Activated naive CD8-positive, alpha-beta T cell treated with anti-CD3 and anti-CD28 coated beads, Interleukin-2, amount 50 U/mL, for 24 hours (primary cell): ENCODE results near the gene VCAN.

Source experiments
- ATAC-seq: fragments of 150-1000 bp; cut with Tn5 transposase; one replicate; pipeline ENCODE4 v1.10.0; 2021
- DNase-seq: peaks from one replicate; pipeline ENCODE4 v3.0.0; 2021
- H3K27ac Mint-ChIP-seq: one replicate; pipeline ENCODE4 v1.8.0; 2021; ENCODE audit warnings: mild to moderate bottlenecking, mixed read lengths
- H3K27me3 Mint-ChIP-seq: one replicate; pipeline ENCODE4 v1.8.0; 2021; ENCODE audit warnings: mixed read lengths
- H3K36me3 Mint-ChIP-seq: one replicate; pipeline ENCODE4 v1.8.0; 2021; ENCODE audit warnings: low read depth, mixed read lengths
- H3K4me1 Mint-ChIP-seq: one replicate; pipeline ENCODE4 v1.8.0; 2021; ENCODE audit warnings: mixed read lengths
- H3K4me3 Mint-ChIP-seq: one replicate; pipeline ENCODE4 v1.8.0; 2021; ENCODE audit warnings: mild to moderate bottlenecking, moderate library complexity, mixed read lengths
- H3K9me3 Mint-ChIP-seq: one replicate; pipeline ENCODE4 v1.8.0; 2021; ENCODE audit warnings: mixed read lengths

The VCAN gene

DNA sequence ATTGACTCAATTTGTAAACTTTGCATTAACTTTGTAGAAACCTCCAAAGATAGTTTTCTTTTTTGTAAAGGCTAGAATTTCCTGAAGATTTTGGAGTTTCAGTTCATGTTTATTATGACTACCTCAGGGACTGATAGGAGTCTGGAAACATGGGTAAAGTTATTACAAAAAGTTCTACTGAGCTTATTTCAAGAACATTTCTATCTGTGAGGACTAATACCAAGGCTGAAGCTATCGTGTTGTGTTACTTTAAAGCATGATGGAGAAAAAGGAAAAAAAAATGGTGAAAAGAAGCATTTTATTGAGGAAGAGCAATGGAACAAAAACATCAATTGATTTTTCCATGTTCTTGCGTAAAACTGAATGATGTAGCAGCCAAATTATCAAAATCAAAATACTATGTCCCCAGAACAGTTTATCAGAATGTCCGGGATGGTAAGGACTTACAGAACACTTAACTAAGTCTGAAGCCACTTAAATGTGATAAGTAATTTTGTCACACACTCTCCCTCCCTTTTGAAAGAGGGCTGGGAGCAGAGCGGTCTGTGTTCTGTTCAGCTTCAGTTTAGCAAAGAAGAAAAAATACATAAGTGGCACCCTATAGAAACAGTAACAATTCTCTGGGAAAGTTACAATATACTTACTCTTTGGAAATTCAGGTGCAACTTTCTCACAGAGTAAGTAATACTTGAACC is 25.1 kb upstream of the VCAN start:
- Mint-ChIP-seq H3K4me3 (no peak overlapping the region), H3K27ac (no peak overlapping the region), H3K27me3 (peaks cover 8% of the 10 kb centered on the region), H3K9me3 (no peaks in the 10 kb centered on the region), H3K4me1 (no peaks in the 10 kb centered on the region), H3K36me3 (no peaks in the 10 kb centered on the region)
- ATAC-seq (no peak), DNase-seq (no peak)

DNA sequence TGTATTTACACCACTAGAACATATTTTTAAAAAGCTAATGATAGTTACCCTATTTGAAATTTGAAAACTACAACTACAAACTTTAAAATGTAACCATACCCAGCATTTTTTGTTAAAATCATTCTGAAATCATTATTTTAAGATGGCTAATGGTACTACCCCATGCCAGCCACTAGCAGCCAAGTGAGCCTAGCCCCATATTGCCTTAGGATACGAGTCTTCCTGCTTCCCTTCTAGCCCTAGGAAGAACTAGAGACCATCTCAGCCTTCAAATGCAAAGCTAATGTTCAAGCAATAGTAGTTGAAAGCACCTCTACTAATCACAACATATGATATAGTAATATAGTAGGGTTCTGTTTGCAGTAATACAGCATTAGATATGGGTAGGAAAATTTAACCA is 24.0 kb upstream of the VCAN start:
- Mint-ChIP-seq H3K36me3 (no peaks in the 10 kb centered on the region), H3K4me1 (no peaks in the 10 kb centered on the region), H3K27ac (no peak overlapping the region), H3K27me3 (peaks cover 8% of the 10 kb centered on the region), H3K4me3 (no peak overlapping the region), H3K9me3 (peaks cover 2% of the 10 kb centered on the region)
- ATAC-seq, result no peak
- DNase-seq, result no peak

DNA sequence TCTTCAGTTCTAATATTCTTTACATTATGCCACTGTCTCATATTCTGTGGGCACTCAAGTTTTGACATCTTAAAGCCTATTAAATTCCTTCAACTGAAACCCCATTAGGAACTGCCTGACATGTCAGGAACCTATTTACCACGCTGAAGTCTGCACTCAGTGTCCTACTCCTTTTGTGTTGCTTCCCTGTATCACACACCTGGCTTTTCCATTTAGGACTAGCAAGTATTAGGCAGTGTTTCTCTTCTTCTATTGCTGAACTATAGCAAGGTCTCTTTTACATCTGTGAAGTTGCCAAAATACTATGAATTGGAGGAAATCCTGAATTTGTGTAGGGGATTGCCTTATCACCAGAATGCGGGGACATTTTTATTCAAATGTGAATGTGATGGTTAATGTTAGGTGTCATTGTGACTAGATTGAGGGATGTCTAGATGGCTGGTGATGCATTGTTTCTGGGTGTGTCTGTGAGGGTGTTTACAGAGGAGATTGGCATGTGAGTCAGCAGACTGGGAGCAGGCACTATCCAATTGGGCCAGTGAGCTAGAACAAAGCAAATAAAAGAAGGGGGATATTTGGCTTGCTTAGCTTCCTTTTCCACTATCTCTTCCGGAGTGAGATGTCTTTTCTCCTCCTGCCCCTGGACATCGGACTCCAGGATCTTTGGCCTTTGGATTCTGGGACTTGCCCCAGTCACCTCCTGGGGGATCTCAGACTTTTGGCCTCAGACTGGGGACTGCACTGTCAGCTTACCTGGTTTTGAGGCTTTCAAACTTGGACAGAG is 21.2 kb upstream of the VCAN start:
- Mint-ChIP-seq H3K27ac (no peak overlapping the region), H3K27me3 (peaks cover 5% of the 10 kb centered on the region), H3K4me3 (no peak overlapping the region), H3K36me3 (no peaks in the 10 kb centered on the region), H3K9me3 (peaks cover 24% of the 10 kb centered on the region), H3K4me1 (no peaks in the 10 kb centered on the region)
- ATAC-seq (no peak), DNase-seq (no peak)

DNA sequence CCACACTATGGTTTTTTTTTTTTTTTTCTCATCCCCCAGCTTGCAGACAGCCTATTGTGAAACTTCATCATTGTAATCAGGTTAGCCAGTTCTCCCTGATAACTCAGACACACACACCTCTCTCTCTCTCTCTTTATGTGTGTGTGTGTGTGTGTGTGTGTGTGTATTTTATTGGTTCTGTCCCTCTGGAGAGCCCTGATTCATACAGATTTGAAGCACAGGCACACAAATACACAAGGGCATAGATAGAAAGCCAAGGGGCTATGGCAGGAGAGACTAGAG is 20.6 kb upstream of the VCAN start:
- peaks cover 27% of the 10 kb centered on the region for H3K9me3 Mint-ChIP-seq
- peaks cover 5% of the 10 kb centered on the region for H3K27me3 Mint-ChIP-seq
- H3K4me1 Mint-ChIP-seq, result no peaks in the 10 kb centered on the region
- no peaks in the 10 kb centered on the region for H3K36me3 Mint-ChIP-seq
- DNase-seq, result no peak
- no peak overlapping the region for H3K4me3 Mint-ChIP-seq
- ATAC-seq, result no peak
- H3K27ac Mint-ChIP-seq, result no peak overlapping the region

DNA sequence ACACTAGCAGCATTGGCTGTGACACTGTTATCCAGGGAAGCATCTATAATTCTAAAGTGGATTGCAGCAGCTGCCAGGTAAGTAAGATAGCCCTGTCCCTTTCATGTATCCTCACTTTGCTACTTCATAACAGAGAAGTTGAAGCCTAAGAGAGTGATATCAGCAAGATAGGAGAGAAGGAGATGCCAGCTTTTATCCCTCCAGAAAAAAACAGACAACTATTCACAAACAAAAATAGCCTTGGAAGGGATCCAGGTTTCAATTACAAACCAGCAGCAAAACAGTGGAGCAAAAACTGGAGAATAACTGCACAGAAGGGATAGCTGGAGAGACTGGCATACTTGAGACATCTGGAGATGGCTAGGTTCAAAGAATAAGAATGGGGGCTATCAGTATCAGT is 19.6 kb upstream of the VCAN start:
- no peak overlapping the region for H3K27ac Mint-ChIP-seq
- H3K36me3 Mint-ChIP-seq, result no peaks in the 10 kb centered on the region
- no peak overlapping the region for H3K4me3 Mint-ChIP-seq
- peaks cover 5% of the 10 kb centered on the region for H3K27me3 Mint-ChIP-seq
- peaks cover 30% of the 10 kb centered on the region for H3K9me3 Mint-ChIP-seq
- no peaks in the 10 kb centered on the region for H3K4me1 Mint-ChIP-seq
- ATAC-seq (no peak), DNase-seq (no peak)

DNA sequence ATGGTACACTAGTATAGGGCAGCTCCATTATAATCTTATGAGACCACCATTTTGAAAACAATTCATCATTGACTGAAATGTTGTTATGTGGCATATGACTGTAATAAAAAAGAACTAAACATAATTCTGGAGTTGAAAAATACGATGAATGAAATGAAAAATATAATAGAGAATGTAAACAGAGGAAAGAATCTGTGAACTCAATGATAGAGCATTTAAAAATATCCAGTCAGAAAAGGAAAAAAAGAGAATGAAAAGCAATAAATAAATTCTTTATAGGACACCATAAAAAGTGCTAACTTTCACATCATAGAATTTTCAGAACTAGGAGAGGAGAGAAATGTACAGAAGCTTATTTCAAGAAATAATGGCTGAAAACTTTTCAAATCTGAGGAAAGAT is 17.6 kb upstream of the VCAN start:
- peaks cover 5% of the 10 kb centered on the region for H3K27me3 Mint-ChIP-seq
- H3K9me3 Mint-ChIP-seq, result peaks cover 31% of the 10 kb centered on the region
- H3K27ac Mint-ChIP-seq, result no peak overlapping the region
- no peak for ATAC-seq
- DNase-seq, result no peak
- H3K4me1 Mint-ChIP-seq, result no peaks in the 10 kb centered on the region
- H3K4me3 Mint-ChIP-seq, result no peak overlapping the region
- no peaks in the 10 kb centered on the region for H3K36me3 Mint-ChIP-seq

DNA sequence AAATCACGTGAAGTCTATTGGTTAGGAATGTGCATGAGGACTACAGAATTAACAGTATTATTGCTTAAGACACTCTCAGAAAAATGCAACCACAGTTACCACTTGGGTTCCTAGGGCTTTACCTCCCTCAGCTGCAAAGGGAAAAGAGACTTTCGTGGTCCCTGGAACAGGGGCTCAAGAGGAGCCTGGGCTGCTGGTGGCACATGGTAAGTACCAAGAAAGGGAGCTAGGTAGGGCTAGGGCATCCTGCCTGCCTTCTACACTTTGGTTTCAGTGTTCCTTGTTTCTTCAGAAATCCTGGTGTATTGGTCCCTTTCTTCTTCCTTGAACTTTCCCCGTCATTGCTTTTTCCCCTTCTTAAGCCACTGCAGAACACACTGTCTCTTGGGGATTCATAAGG is 7.3 kb upstream of the VCAN start:
- Mint-ChIP-seq H3K36me3 (no peaks in the 10 kb centered on the region), H3K27ac (no peak overlapping the region), H3K4me3 (no peak overlapping the region), H3K27me3 (peaks cover 18% of the 10 kb centered on the region), H3K4me1 (no peaks in the 10 kb centered on the region), H3K9me3 (peaks cover 5% of the 10 kb centered on the region)
- no peak for DNase-seq
- no peak for ATAC-seq

DNA sequence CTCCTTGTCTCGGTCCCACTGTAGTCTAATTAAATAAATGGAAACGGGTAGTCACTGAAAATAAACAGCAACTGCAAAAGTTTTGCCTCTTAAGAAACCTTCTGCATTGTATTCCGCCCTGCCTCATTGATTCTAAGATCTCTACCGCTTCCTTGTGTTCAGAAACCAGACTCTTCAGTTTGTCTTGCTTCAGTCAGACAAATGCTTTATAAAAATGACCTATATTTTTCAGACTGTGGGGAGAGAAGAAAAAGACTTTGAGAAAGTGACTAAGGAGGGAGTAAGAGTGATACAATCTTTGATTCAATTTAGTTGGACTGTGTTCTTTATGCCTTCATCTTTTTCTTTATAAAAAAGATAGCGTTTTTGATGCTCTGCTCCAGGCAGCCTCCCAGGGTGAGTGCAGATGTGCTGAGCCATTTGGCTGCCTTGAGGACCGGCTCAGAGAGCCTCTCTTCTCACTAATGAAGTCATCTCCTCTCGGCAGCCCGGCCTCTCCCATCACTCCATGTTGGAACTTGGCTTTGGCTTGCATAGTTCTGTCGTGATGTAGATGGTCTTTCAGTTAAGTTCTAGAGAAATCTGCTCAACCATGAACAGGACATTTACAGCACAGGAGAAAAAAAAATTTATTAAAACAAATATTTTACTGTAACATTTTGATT is 4.0 kb upstream of the VCAN start:
- no peak overlapping the region for H3K27ac Mint-ChIP-seq
- H3K4me1 Mint-ChIP-seq, result peaks cover 12% of the 10 kb centered on the region
- DNase-seq (no peak), ATAC-seq (no peak)
- peaks cover 51% of the 10 kb centered on the region for H3K27me3 Mint-ChIP-seq
- H3K9me3 Mint-ChIP-seq, result peaks cover 5% of the 10 kb centered on the region
- no peak overlapping the region for H3K4me3 Mint-ChIP-seq
- no peaks in the 10 kb centered on the region for H3K36me3 Mint-ChIP-seq

DNA sequence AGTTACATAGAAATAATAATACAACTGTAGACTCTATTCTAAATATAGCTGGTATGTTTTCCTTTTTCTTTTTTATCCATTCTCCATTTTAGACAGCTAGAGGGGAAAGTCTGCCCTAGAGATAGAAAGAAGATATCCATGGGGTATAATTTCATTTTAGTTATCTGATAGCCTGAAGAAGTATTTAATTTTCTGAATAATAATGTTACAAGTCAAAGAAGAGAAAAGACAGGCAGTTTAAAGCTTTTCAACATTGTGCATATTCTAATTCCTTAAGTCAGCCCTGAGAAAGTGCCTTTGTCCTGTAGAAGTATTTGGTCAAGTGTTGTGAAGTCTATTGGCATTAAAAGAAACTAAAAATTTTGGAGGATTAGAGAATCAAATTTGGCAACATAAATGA is 2.5 kb upstream of the VCAN start:
- H3K4me1 Mint-ChIP-seq, result peaks cover 27% of the 10 kb centered on the region
- peaks cover under 1% of the 10 kb centered on the region for H3K9me3 Mint-ChIP-seq
- peaks cover 65% of the 10 kb centered on the region for H3K27me3 Mint-ChIP-seq
- H3K36me3 Mint-ChIP-seq, result peaks cover 1% of the 10 kb centered on the region
- no peak overlapping the region for H3K27ac Mint-ChIP-seq
- H3K4me3 Mint-ChIP-seq, result no peak overlapping the region
- DNase-seq (no peak), ATAC-seq (no peak)

DNA sequence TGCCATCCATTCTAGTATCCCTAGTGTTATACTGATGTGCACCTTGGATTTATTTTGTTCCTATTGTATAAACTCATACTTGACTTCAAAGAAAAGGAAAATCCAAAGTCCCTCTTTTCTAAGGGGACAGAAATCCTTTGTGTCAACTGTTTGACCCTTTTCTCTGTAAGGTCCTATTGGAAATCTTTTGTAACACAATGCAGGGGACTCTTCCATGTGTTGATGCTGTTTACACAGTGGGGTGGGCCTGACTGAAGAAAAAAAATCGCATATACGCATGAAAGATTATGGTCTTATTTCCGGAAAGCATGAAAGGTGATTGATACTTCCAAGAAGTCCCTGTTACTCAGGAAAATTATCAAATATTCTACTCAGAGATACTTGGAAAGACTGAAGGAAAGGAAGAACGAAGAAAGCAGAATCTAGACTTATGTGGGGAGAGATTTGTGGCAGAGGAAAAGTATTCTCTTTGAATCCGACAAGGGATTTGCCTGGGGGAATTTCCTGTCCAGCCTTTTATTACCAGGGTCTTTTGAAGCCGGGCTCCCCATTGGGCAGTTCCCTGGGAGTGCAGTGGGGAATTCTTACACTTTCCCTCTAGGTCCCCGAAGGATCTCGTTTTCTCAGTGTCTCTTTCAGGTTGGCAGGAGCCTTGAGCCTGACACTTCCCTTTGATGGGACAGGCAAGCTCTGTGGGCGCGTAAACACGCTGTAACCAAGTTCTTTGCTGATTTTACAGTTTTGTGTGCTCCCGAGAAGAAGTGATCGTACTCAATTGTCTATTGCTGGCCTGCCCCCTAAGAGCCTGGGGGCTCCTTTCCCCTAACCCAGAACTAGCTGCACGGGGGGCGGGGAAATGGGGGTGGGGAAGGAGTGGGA is 779 bp upstream of the VCAN start:
- Mint-ChIP-seq H3K27me3 (peaks cover 79% of the 10 kb centered on the region), H3K36me3 (peaks cover 1% of the 10 kb centered on the region), H3K4me3 (no peak overlapping the region), H3K27ac (no peak overlapping the region), H3K9me3 (no peaks in the 10 kb centered on the region), H3K4me1 (peaks cover 33% of the 10 kb centered on the region)
- DNase-seq (no peak), ATAC-seq (no peak)

DNA sequence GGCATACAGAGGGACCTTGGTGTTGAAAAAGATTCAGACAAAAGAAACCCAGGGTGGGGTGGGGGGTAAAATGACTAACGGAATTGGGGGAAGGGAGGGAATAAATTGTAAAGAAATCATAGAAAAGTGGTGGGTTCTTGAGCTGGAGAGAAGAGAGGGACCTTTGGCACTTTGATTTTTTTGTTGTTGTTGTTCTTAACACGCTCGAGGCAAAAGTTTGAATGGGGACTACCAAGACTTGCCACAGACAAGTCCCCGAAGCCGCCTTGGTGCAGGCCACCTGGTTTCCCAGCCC is 616 bp downstream of the VCAN start:
- no peak for DNase-seq
- H3K27ac Mint-ChIP-seq, result no peak overlapping the region

DNA sequence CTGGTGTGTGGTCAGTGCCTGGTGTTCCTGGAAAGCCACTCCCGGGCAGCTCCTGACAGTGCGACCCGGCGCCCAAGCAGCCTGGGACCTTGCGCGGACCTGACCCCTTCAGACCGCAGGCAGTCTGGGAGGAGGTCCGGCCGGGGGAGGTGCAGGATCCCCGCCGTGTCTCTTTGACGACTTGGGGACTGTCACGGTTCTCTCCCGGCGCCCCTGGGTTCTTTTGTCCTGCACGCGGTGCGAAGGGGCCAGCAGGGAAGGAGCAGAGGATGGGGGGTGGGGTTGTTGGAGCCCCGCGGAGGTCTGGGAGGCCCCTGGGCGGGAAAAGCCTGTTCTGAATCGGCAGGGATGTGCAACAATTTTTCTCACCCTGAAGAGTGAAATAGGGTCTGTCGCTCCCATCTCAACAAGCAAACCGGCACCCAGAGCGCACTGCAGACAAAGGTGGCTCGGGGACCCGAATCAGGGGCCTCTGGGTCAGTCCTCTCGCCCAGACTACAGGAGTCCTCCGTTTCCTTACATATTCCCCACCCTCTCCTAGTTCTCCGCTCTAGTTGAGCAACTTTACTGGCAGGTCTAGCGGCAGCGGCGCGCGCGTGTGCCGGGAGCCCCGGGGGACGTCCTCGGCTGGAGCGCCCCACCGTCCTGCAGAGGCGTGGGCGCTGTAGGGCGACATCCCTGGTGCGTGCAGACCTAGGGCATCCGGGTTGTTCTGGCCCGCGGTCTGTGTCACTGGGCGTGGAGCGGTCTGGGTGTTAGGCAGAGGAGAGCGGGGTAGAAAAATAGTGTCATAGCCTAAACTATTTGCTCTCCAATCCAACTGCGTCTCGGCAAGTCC is 1.2 kb downstream of the VCAN start:
- peak overlapping the region; percentile 80 for H3K4me3 Mint-ChIP-seq
- H3K27me3 Mint-ChIP-seq, result peaks cover 88% of the 10 kb centered on the region
- ATAC-seq (peak; percentile 61), DNase-seq (peak; percentile 28)
- peaks cover 33% of the 10 kb centered on the region for H3K4me1 Mint-ChIP-seq
- no peaks in the 10 kb centered on the region for H3K9me3 Mint-ChIP-seq
- no peak overlapping the region for H3K27ac Mint-ChIP-seq
- peaks cover 1% of the 10 kb centered on the region for H3K36me3 Mint-ChIP-seq

More for the DNA sequence above, 616 bp downstream of the VCAN start:
- Mint-ChIP-seq H3K4me1 (peaks cover 33% of the 10 kb centered on the region), H3K27me3 (peaks cover 86% of the 10 kb centered on the region), H3K4me3 (peak overlapping the region; percentile 80), H3K36me3 (peaks cover 1% of the 10 kb centered on the region), H3K9me3 (no peaks in the 10 kb centered on the region)
- ATAC-seq, result no peak

DNA sequence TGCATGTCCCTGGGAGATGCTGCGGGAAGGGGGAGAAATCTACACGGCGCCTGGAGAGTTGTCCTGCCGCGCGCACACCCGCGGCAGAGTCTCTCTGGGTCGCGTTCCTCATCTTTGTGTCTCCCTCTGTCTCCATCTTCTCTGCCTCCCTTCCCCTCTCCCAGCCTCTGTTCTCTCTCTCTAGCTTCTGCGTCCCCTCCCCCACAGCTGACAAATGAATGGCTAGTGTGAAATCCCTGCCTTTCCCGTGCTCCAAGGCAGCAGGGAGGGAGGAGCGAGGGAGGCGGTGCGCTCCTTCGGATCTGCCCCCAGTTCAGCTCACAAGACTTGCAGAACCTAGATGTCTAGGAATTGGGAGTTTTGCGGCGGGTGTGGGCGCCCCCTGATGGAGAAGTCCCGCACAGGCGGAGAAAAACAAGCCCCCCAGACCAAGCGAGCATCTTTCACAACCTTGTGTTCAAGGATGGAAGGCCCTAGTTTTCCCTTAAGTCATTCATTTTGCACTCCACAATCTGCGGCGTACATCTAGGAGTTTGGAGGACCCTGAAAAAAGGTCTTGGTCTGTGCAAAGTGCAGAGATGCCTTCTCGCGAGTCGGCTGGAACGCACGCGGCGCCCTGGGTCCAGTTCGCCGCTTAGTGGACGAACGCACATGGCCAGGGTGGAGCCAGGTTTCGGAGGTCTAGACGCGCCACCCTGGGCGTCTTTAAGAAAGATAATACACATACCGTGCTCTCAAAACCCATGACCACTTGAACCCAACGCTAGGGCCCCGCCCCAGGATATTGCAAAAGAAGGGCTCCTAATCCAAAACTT is 2.0 kb downstream of the VCAN start:
- peak overlapping the region; percentile 80 for H3K4me3 Mint-ChIP-seq
- H3K27me3 Mint-ChIP-seq, result peaks cover 83% of the 10 kb centered on the region
- ATAC-seq (peak; percentile 69), DNase-seq (peak; percentile 70)
- H3K36me3 Mint-ChIP-seq, result peaks cover 1% of the 10 kb centered on the region
- H3K27ac Mint-ChIP-seq, result peak overlapping the region; percentile 68
- H3K9me3 Mint-ChIP-seq, result no peaks in the 10 kb centered on the region
- H3K4me1 Mint-ChIP-seq, result peaks cover 33% of the 10 kb centered on the region
